NCI-H2227 treated with DMSO at 0.1 percent for 48 hours (cell line): ENCODE data around the gene TPSG1.
"Not testable (repeated sequence)": the region's sequence is repeated elsewhere in the genome, so short reads cannot be mapped to it uniquely, and the experiment has no call there.

ENCODE experiments used
- DNase-seq: peaks from one replicate; lab custom pipeline; 2025; lab: John Stamatoyannopoulos, UW

TPSG1 gene

GRCh38 chr16:1215574-1216295 lies 9.3 kb downstream of the TPSG1 start:
- DNase-seq, result no peak

DNA sequence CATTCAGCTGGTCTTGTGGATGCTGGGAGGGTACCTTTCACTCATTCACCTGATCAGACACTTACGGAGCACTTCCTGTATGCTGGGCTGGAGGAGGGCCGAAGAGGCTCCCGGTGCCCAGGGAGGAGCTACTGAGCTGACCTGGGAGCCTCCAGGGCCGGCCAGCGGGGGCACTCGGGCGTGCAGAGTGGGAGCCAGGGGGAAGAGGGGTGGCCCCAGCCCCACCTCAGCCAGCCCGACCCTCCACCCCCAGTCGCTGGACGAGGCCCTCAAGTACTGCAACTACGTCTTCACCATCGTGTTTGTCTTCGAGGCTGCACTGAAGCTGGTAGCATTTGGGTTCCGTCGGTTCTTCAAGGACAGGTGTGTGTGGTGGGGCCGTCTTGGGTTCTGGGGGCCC lies 10.3 kb downstream of the TPSG1 start:
- DNase-seq, result no peak

DNA sequence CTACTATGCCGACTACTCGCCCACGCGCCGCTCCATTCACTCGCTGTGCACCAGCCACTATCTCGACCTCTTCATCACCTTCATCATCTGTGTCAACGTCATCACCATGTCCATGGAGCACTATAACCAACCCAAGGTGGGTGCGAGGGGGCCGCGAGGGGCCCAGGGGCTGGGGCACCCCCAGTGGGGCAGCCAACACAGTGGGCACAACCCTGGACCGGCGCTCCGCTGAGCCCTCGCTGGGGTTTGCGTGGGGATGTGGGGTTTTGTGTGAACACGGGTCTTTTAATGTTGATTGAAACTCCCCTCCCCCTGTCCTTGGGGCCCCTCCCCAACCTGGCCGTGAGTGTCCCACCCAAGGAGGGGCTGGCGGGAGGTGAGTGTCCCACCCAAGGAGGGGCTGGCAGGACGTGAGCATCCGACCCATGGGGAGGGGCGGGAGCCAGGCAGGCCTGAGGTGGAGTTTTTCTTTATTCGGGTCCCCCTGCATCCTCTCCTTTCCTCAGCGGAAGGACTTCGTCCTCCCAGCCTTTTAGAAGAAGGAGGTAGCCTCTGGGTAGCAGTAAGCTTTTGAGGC lies 11.2 kb downstream of the TPSG1 start:
- no peak for DNase-seq

- no peak for DNase-seq
Observed at GRCh38 chr16:1213231-1213630, 11.8 kb downstream of the TPSG1 start.

DNA sequence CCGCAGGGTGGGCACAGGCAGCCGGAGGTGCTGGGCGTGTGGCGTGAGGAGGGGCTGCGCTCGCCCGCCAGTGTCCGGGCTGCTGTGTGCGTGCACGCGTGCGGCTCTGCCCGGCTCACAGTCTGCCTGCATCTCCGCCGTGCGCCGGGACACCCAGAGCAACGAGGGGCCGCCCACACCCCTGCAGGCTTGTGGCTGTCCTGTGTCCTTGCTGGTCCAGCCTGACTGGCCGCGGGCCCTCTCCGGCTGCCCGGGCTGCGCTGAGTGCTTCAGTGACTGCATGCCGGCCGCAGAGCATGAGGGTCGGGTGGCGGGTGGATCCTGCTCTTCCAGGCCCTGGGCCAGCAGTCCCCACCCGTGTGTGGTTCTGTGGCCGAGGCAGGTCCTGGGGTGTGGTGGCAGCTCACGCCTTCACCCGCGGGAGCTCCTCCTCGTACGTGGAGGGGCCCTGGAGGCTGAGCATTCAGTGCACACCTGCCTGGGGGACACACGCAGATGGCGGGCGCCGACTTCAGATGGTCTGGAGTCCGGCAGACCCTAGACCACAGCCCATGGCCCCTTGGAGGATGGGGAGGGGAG lies 12.4 kb downstream of the TPSG1 start:
- DNase-seq, result no peak

GRCh38 chr16:1211451-1212268 lies 13.4 kb downstream of the TPSG1 start:
- no peak for DNase-seq

DNA sequence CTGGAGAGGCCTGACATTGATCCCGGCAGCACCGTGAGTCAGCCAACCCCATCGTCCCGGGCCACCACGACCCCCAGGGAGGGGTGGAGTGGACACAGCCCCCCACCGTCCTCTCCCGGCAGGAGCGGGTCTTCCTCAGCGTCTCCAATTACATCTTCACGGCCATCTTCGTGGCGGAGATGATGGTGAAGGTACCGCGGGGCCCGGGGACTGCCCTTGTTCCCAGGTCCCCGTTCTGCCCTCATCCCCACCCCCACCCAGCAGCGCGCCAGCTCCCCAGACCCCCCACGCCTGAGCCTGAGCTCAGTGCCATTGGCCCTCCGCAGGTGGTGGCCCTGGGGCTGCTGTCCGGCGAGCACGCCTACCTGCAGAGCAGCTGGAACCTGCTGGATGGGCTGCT lies 14.6 kb downstream of the TPSG1 start:
- no peak for DNase-seq

- no peak for DNase-seq
Observed at GRCh38 chr16:1209081-1209480, 16.0 kb downstream of the TPSG1 start.

- no peak for DNase-seq
Observed at GRCh38 chr16:1208239-1208830, 16.7 kb downstream of the TPSG1 start.

GRCh38 chr16:1206786-1207185 lies 18.3 kb downstream of the TPSG1 start:
- no peak for DNase-seq

GRCh38 chr16:1206326-1206725 lies 18.7 kb downstream of the TPSG1 start:
- no peak for DNase-seq

DNA sequence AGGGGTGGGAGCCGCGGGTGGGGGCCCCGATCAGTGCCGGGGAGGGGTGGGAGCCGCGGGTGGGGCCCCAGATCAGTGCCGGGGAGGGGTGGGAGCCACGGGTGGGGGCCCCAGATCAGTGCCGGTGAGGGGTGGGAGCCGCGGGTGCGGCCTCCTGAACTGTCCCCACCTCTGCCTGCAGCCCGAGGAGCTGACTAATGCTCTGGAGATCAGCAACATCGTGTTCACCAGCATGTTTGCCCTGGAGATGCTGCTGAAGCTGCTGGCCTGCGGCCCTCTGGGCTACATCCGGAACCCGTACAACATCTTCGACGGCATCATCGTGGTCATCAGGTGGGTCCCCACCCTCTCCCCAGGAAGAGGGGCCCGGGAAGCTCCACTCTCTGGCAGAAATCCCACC lies 20.1 kb downstream of the TPSG1 start:
- DNase-seq, result no peak

GRCh38 chr16:1202274-1202673 lies 22.8 kb downstream of the TPSG1 start:
- DNase-seq, result no peak

GRCh38 chr16:1201444-1201843 lies 23.6 kb downstream of the TPSG1 start:
- no peak for DNase-seq

GRCh38 chr16:1200014-1200627 lies 24.9 kb downstream of the TPSG1 start:
- DNase-seq, result no peak

GRCh38 chr16:1199347-1200013 lies 25.6 kb downstream of the TPSG1 start:
- DNase-seq, result no peak

- not testable (repeated sequence) for DNase-seq
Observed at GRCh38 chr16:1198671-1199346, 26.3 kb downstream of the TPSG1 start.

GRCh38 chr16:1198194-1198593 lies 26.9 kb downstream of the TPSG1 start:
- DNase-seq, result no peak

DNA sequence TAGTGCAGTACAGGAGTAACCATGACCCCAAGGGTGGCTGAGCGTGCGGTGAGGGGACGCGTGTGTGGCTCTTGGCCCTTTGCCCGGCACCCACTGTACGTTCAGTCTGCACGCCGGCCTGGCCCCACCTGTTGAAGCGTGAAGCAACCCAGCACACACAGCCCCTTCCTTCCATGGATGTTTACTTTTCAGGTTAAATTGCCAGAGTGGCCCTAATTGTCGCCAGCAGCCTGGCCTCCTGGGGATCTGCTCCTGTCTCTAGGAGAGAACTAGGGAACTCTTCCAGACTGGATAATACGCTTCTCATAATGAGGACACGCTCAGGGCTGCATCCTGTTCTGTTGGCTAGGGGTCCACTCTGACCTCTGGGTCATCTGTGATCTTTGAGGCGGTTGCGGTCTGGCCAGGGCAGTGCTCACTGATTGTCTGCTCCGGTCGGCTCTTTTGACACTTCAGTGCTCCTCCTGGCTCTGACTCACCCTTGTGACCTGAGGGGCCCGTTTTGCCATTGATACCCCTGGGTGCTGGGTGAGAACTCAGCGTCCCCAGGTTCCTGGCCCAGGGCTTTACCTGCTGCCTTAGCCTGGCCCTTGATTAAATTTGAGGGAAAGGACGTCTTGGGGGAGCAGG lies 27.7 kb downstream of the TPSG1 start:
- DNase-seq, result peak; percentile 5

GRCh38 chr16:1196494-1196893 lies 28.6 kb downstream of the TPSG1 start:
- no peak for DNase-seq

DNA sequence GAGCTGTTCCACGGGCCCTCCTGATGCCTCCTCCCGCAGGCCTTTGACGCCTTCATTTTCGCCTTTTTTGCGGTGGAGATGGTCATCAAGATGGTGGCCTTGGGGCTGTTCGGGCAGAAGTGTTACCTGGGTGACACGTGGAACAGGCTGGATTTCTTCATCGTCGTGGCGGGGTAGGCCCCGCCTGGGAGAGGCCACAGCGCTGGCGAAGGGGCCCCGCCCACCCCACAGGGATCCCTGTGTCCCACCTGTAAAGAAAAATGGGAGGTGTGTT lies 29.7 kb downstream of the TPSG1 start:
- DNase-seq, result no peak
